ENCODE data around the gene RYR2.
"Not testable (repeated sequence)": the region's sequence is repeated elsewhere in the genome, so short reads cannot be mapped to it uniquely, and the experiment has no call there.

RYR2 gene

GRCh38 chr1:237820634-237821033 is 778.6 kb downstream of the RYR2 start:
- not testable (repeated sequence) for DNase-seq

- no peak for DNase-seq
Observed at GRCh38 chr1:237832858-237833257, 790.9 kb downstream of the RYR2 start.

- no peak for DNase-seq
Observed at GRCh38 chr1:237834048-237834447, 792.1 kb downstream of the RYR2 start.

- no peak for DNase-seq
Observed at GRCh38 chr1:237834461-237834860, 792.5 kb downstream of the RYR2 start.

- no peak for DNase-seq
Observed at GRCh38 chr1:237838320-237838719, 796.3 kb downstream of the RYR2 start.

GRCh38 chr1:237838904-237839534 is 797.0 kb downstream of the RYR2 start:
- no peak for DNase-seq

- no peak for DNase-seq
Observed at GRCh38 chr1:237841485-237841884, 799.5 kb downstream of the RYR2 start.

GRCh38 chr1:237843516-237843915 is 801.5 kb downstream of the RYR2 start:
- not testable (repeated sequence) for DNase-seq

- peak; percentile 49 for DNase-seq
Observed at GRCh38 chr1:237851210-237851845, 809.3 kb downstream of the RYR2 start.

- DNase-seq, result no peak
Observed at GRCh38 chr1:237852342-237852741, 810.4 kb downstream of the RYR2 start.

- no peak for DNase-seq
Observed at GRCh38 chr1:237857455-237857854, 815.5 kb downstream of the RYR2 start.

- no peak for DNase-seq
Observed at GRCh38 chr1:237858992-237859391, 817.0 kb downstream of the RYR2 start.

GRCh38 chr1:237861944-237862343 is 820.0 kb downstream of the RYR2 start:
- no peak for DNase-seq

- DNase-seq, result no peak
Observed at GRCh38 chr1:237863234-237863633, 821.2 kb downstream of the RYR2 start.

- DNase-seq, result peak; percentile 67
Observed at GRCh38 chr1:237864338-237865244, 822.6 kb downstream of the RYR2 start.

- no peak for DNase-seq
Observed at GRCh38 chr1:237867380-237867888, 825.5 kb downstream of the RYR2 start.

GRCh38 chr1:237868817-237869600 is 827.0 kb downstream of the RYR2 start:
- no peak for DNase-seq

GRCh38 chr1:237873487-237874211 is 831.7 kb downstream of the RYR2 start:
- no peak for DNase-seq

- no peak for DNase-seq
Observed at GRCh38 chr1:237875291-237875690, 833.3 kb downstream of the RYR2 start.

GRCh38 chr1:237877631-237878030 is 835.6 kb downstream of the RYR2 start:
- DNase-seq, result no peak

GRCh38 chr1:237878406-237878805 is 836.4 kb downstream of the RYR2 start:
- no peak for DNase-seq

GRCh38 chr1:237879195-237879594 is 837.2 kb downstream of the RYR2 start:
- DNase-seq, result no peak
